ENCODE data around the gene RHO. TPM values are rescaled to one million over a fixed set of nuclear protein-coding genes. Genes with fewer than 3 reads are reported as not detected.

RHO gene
- total RNA-seq, 1 experiment from 2014 or later, result not detected

DNA sequence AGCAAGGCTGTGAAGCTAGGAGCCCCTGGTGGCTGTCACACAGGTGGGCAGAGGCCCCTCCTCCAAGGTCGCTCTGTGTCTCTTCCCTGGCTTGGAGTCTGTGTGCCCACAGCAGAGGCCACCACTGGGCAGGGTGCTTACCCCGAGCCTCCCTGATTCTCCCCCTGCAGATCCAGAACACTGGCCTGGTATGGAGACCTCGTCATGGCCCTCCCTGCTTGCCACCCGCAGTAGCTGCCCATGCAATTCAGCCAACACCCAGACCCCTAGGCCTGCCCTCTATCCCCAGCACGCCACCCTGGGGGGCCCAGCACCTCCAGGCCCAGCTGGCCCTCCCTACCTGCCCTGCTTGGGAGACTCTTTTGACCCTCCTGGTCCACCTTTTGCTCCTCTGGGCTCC, 5.5 kb upstream of the RHO start:
- Histone ChIP-seq H3K9me3 (ENCODE audit: control insufficient read depth in 1 of 2, insufficient read depth in 1 of 2, low read depth in 1 of 2, low read length in 2 of 2) (no peaks in the 10 kb centered on the region), H2AFZ (ENCODE audit: low read depth, low read length, poor library complexity, severe bottlenecking) (no peak overlapping the region), H3K79me2 (ENCODE audit: insufficient read depth, low read length) (no peaks in the 10 kb centered on the region), H3K9ac (ENCODE audit: low read length) (no peak overlapping the region), H3K4me2 (ENCODE audit: low read length) (no peak overlapping the region), H3K27me3 (ENCODE audit: insufficient read depth, low read length) (no peaks in the 10 kb centered on the region), H3K36me3 (ENCODE audit: control insufficient read depth in 1 of 2, insufficient read depth in 2 of 2, low read length in 2 of 2) (no peaks in the 10 kb centered on the region), H3K4me3 (replicated peaks in 1 of 2; ENCODE audit: low read depth in 1 of 2, low read length in 2 of 2) (no peak overlapping the region), H4K20me1 (ENCODE audit: insufficient read depth) (no peaks in the 10 kb centered on the region), H3K9me2 (ENCODE audit: insufficient read depth) (no peaks in the 10 kb centered on the region), H3K4me1 (ENCODE audit: control insufficient read depth in 1 of 2, insufficient read depth in 2 of 2, low read length in 2 of 2) (no peaks in the 10 kb centered on the region), H3K27ac (ENCODE audit: low read depth, low read length) (no peak overlapping the region)
- no peak for ATAC-seq
- intact Hi-C loops (cut with micrococcal nuclease), result no loop called here
- no peak for DNase-seq (ENCODE audit: low read depth, low spot score)
- ChIA-PET CTCF (no interaction called here), POLR2A (no interaction called here), RAD21 (ENCODE audit: low non-redundant PET in 1 of 2, low total read pairs in 2 of 2, uncharacterized antibody in 2 of 2, unreplicated experiment in 2 of 2) (no interaction called here)
- no TSS peak for BruUV-seq (replicated peaks)
- TF ChIP-seq POLR2AphosphoS5 (IDR thresholded peaks at IDR 0.05; ENCODE audit: low read depth, low read length), result no peak
- TF ChIP-seq, protein P1, sequence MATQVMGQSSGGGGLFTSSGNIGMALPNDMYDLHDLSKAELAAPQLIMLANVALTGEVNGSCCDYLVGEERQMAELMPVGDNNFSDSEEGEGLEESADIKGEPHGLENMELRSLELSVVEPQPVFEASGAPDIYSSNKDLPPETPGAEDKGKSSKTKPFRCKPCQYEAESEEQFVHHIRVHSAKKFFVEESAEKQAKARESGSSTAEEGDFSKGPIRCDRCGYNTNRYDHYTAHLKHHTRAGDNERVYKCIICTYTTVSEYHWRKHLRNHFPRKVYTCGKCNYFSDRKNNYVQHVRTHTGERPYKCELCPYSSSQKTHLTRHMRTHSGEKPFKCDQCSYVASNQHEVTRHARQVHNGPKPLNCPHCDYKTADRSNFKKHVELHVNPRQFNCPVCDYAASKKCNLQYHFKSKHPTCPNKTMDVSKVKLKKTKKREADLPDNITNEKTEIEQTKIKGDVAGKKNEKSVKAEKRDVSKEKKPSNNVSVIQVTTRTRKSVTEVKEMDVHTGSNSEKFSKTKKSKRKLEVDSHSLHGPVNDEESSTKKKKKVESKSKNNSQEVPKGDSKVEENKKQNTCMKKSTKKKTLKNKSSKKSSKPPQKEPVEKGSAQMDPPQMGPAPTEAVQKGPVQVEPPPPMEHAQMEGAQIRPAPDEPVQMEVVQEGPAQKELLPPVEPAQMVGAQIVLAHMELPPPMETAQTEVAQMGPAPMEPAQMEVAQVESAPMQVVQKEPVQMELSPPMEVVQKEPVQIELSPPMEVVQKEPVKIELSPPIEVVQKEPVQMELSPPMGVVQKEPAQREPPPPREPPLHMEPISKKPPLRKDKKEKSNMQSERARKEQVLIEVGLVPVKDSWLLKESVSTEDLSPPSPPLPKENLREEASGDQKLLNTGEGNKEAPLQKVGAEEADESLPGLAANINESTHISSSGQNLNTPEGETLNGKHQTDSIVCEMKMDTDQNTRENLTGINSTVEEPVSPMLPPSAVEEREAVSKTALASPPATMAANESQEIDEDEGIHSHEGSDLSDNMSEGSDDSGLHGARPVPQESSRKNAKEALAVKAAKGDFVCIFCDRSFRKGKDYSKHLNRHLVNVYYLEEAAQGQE (IDR thresholded peaks at IDR 0.05; ENCODE audit: low read depth), result no peak

DNA sequence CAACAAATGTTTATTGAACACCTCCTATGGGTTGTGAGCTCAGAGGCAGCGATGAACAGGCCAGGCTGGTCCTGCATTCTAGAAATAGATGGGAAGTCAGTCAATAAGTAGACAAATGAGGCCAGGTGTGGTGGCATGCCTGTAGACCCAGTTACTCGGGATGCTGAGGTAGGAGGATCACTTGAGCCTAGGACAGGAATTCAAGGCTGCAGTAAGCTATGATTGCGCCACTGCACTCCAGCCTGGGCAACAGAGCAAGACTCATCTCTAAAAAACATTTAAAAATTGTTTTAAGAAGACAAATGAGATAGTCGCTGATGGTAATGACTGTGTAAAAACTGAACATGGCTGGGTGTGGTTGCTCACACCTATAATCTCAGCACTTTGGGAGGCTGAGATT, 4.4 kb upstream of the RHO start:
- Histone ChIP-seq H3K27me3 (ENCODE audit: insufficient read depth, low read length) (no peaks in the 10 kb centered on the region), H2AFZ (ENCODE audit: low read depth, low read length, poor library complexity, severe bottlenecking) (no peak overlapping the region), H3K36me3 (ENCODE audit: control insufficient read depth in 1 of 2, insufficient read depth in 2 of 2, low read length in 2 of 2) (no peaks in the 10 kb centered on the region), H3K27ac (ENCODE audit: low read depth, low read length) (no peak overlapping the region), H3K9me3 (ENCODE audit: control insufficient read depth in 1 of 2, insufficient read depth in 1 of 2, low read depth in 1 of 2, low read length in 2 of 2) (no peaks in the 10 kb centered on the region), H3K9me2 (ENCODE audit: insufficient read depth) (no peaks in the 10 kb centered on the region), H3K4me1 (ENCODE audit: control insufficient read depth in 1 of 2, insufficient read depth in 2 of 2, low read length in 2 of 2) (no peaks in the 10 kb centered on the region), H3K79me2 (ENCODE audit: insufficient read depth, low read length) (no peaks in the 10 kb centered on the region), H3K4me3 (replicated peaks in 1 of 2; ENCODE audit: low read depth in 1 of 2, low read length in 2 of 2) (no peak overlapping the region), H4K20me1 (ENCODE audit: insufficient read depth) (no peaks in the 10 kb centered on the region), H3K9ac (ENCODE audit: low read length) (no peak overlapping the region), H3K4me2 (ENCODE audit: low read length) (no peak overlapping the region)
- ATAC-seq, result no peak
- RAD21 ChIA-PET (ENCODE audit: low non-redundant PET in 1 of 2, low total read pairs in 2 of 2, uncharacterized antibody in 2 of 2, unreplicated experiment in 2 of 2), result no interaction called here
- intact Hi-C loops (cut with micrococcal nuclease), result no loop called here
- DNase-seq (ENCODE audit: low read depth, low spot score), result no peak
- CTCF ChIA-PET, result no interaction called here
- POLR2A ChIA-PET, result no interaction called here
- BruUV-seq (replicated peaks), result no TSS peak
- TF ChIP-seq CBX3 (IDR thresholded peaks at IDR 0.05; ENCODE audit: low read depth), result no peak
- no peak for TF ChIP-seq POLR2A (IDR thresholded peaks at IDR 0.05; ENCODE audit: borderline replicate concordance, extremely low read depth, insufficient read depth, insufficient read length)
- no peak for TF ChIP-seq JUND (IDR thresholded peaks at IDR 0.05)
- TF ChIP-seq ELF1 (IDR thresholded peaks at IDR 0.05; ENCODE audit: borderline replicate concordance, low read depth), result no peak
- TF ChIP-seq SP1 (IDR thresholded peaks at IDR 0.05; ENCODE audit: low read depth), result no peak
- no peak for TF ChIP-seq FOSL1 (IDR thresholded peaks at IDR 0.05; ENCODE audit: low read depth)
- TF ChIP-seq, protein P1 (IDR thresholded peaks at IDR 0.05; ENCODE audit: low read depth), result no peak
- TF ChIP-seq, protein P2, sequence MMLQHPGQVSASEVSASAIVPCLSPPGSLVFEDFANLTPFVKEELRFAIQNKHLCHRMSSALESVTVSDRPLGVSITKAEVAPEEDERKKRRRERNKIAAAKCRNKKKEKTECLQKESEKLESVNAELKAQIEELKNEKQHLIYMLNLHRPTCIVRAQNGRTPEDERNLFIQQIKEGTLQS (IDR thresholded peaks at IDR 0.05), result no peak
- TF ChIP-seq, protein P3, sequence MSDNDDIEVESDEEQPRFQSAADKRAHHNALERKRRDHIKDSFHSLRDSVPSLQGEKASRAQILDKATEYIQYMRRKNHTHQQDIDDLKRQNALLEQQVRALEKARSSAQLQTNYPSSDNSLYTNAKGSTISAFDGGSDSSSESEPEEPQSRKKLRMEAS (IDR thresholded peaks at IDR 0.05), result no peak
- TF ChIP-seq POLR2AphosphoS5 (IDR thresholded peaks at IDR 0.05; ENCODE audit: low read depth, low read length), result no peak
- TF ChIP-seq SIN3A (IDR thresholded peaks at IDR 0.05; ENCODE audit: low read depth), result no peak
- no peak for TF ChIP-seq CEBPB (IDR thresholded peaks at IDR 0.05; ENCODE audit: low read depth)

Measured in HCT116 (cell line).